Panc1 (cell line): ENCODE data around the gene SFI1. TPM values are rescaled to one million over a fixed set of nuclear protein-coding genes. Genes with fewer than 3 reads are reported as not detected.

ENCODE experiments used
- ATAC-seq: fragments of 200-7000 bp; cut with Tn5 transposase; 2 replicates; pipeline ENCODE4 v1.9.1; 2020; ENCODE audit warnings: mild to moderate bottlenecking, moderate library complexity
- BruUV-seq: library from RNA; stranded (reverse); fragments of 400-500 nt; replicated peaks from 2 replicates; lab custom pipeline; 2021; lab: Mats Ljungman, UMichigan
- CTCF ChIA-PET: fragments of 300-600 bp; sonication (Branson Sonifier 250); formaldehyde crosslinking; loops from one replicate; lab custom pipeline; 2022; ENCODE audit warnings: antibody characterized with exemption; lab: Charles Lee
- POLR2A ChIA-PET: fragments of 300-600 bp; sonication (Branson Sonifier 250); formaldehyde crosslinking; loops from one replicate; lab custom pipeline; 2022; ENCODE audit warnings: antibody characterized with exemption; lab: Charles Lee
- DNase-seq: peaks from one replicate; pipeline ENCODE4 v3.0.0-alpha.2; 2010; ENCODE audit warnings: low read depth, low spot score
- H3K27ac ChIP-seq: 2 replicates; pipeline ENCODE4 v1.5.1; 2011; ENCODE audit warnings: mild to moderate bottlenecking, low read length, inconsistent platforms
- H3K27me3 ChIP-seq: fragments of 200-500 bp; sonication (Bioruptor generic); 2 replicates; pipeline ENCODE4 v1.6.0; 2014; ENCODE audit warnings: low read length, inconsistent platforms; ENCODE audit not compliant: control insufficient read depth, insufficient read depth
- H3K36me3 ChIP-seq: fragments of 200-500 bp; sonication (Bioruptor generic); 2 replicates; pipeline ENCODE4 v1.5.1; 2014; ENCODE audit warnings: inconsistent platforms, mild to moderate bottlenecking, low read length, moderate library complexity; ENCODE audit not compliant: control insufficient read depth, insufficient read depth
- H3K4me1 ChIP-seq: 2 replicates; pipeline ENCODE4 v1.5.1; 2011; ENCODE audit warnings: inconsistent platforms, mild to moderate bottlenecking, low read length, moderate library complexity; ENCODE audit not compliant: control insufficient read depth, insufficient read depth
- H3K4me3 ChIP-seq, 2 experiments: 2 replicates each; pipeline ENCODE4 v1.5.1; 2011 to 2012; ENCODE audit warnings: low read depth in 2 of 2, low read length in 2 of 2, mild to moderate bottlenecking in 2 of 2, inconsistent platforms in 1 of 2, moderate library complexity in 1 of 2
- H3K9me3 ChIP-seq: fragments of 200-500 bp; sonication (Bioruptor generic); 2 replicates; pipeline ENCODE4 v1.5.1; 2014; ENCODE audit warnings: low read depth, mild to moderate bottlenecking, inconsistent platforms, low read length, moderate library complexity; ENCODE audit not compliant: control insufficient read depth, insufficient read depth
- CTCF ChIP-seq: fragments of 450-650 bp; IDR thresholded peaks from 2 replicates; pipeline ENCODE4 v1.5.1; 2017; ENCODE audit warnings: mild to moderate bottlenecking
- POLR2AphosphoS5 ChIP-seq: IDR thresholded peaks from 2 replicates; pipeline ENCODE4 v1.6.1; 2012; ENCODE audit warnings: mild to moderate bottlenecking, low read depth, low read length, moderate library complexity
- REST ChIP-seq, 2 experiments: IDR thresholded peaks; 2 replicates each; pipeline ENCODE4 v1.6.1; 2011 to 2012; ENCODE audit warnings: low read depth in 2 of 2, control low read depth in 1 of 2, low read length in 1 of 2, mild to moderate bottlenecking in 1 of 2, moderate library complexity in 1 of 2; ENCODE audit not compliant: insufficient read depth in 1 of 2
- SIN3A ChIP-seq: IDR thresholded peaks from 2 replicates; pipeline ENCODE4 v1.6.1; 2012; ENCODE audit warnings: low read depth, mild to moderate bottlenecking, low read length, moderate library complexity, borderline replicate concordance; ENCODE audit not compliant: insufficient read depth
- TCF7L2 ChIP-seq: IDR thresholded peaks from 2 replicates; pipeline ENCODE4 v1.6.1; 2011; ENCODE audit warnings: mild to moderate bottlenecking, low read depth, low read length, inconsistent platforms
- in situ Hi-C: cut with HindIII; loops from 2 replicates; pipeline ENCODE4 v1.10.0; 2016; ENCODE audit warnings: low sequenced_read_pairs, low pct_unique_long_range_greater_than_20kb
- intact Hi-C: fragments of 100-400 bp; cut with micrococcal nuclease; formaldehyde crosslinking; loops from one replicate; pipeline ENCODE4 v1.10.0; 2022; ENCODE audit not compliant: unreplicated experiment
- total RNA-seq: library from RNA; stranded (reverse); gene quantifications from one replicate; pipeline ENCODE4 v1.2.1, GENCODE V29; 2021; ENCODE audit not compliant: unreplicated experiment

SFI1 gene
- total RNA-seq, 1 experiment from 2014 or later: 29.9 TPM

- H3K27ac ChIP-seq: no peak overlapping the region
- DNase-seq (no peak), ATAC-seq (no peak)
- intact Hi-C loops (no loop called here), in situ Hi-C loops (no loop called here)
- no TSS peak for BruUV-seq
- no peak overlapping the region for H3K4me3 ChIP-seq
- H3K36me3 ChIP-seq: peaks cover 3% of the 10 kb centered on the region; the same call in 1 of the 2 replicates
- no peaks in the 10 kb centered on the region for H3K27me3 ChIP-seq
- ChIA-PET CTCF (no interaction called here), POLR2A (interaction anchor here (0.6 kb wide), 1 partner anchor 229 kb away, joined by 11 read pairs; no protein-coding TSS in a partner anchor)
- TF ChIP-seq TCF7L2: no peak
- TF ChIP-seq CTCF: no peak
- no peak for TF ChIP-seq REST (IDR thresholded peaks at IDR 0.05; ENCODE audit: insufficient read depth in 1 of 2, low read depth in 2 of 2, low read length in 1 of 2)
- TF ChIP-seq SIN3A: no peak
- TF ChIP-seq POLR2AphosphoS5: no peak
- H3K9me3 ChIP-seq: no peaks in the 10 kb centered on the region
- H3K4me1 ChIP-seq: peaks cover 5% of the 10 kb centered on the region; the same call in 1 of the 2 replicates
Measured at GRCh38 chr22:31603574-31603973, 107.2 kb downstream of the SFI1 start.

- Histone ChIP-seq H3K36me3 (peaks cover 3% of the 10 kb centered on the region; the same call in 1 of the 2 replicates), H3K4me3 (no peak overlapping the region), H3K4me1 (peaks cover 5% of the 10 kb centered on the region; the same call in 1 of the 2 replicates), H3K9me3 (no peaks in the 10 kb centered on the region), H3K27ac (no peak overlapping the region), H3K27me3 (no peaks in the 10 kb centered on the region)
- BruUV-seq: no TSS peak
- POLR2A ChIA-PET: interaction anchor here (0.6 kb wide), 1 partner anchor 229 kb away, joined by 11 read pairs; no protein-coding TSS in a partner anchor
- CTCF ChIA-PET: no interaction called here
- intact Hi-C loops: no loop called here
- ATAC-seq (no peak), DNase-seq (no peak)
- TF ChIP-seq CTCF (no peak), REST (IDR thresholded peaks at IDR 0.05; ENCODE audit: insufficient read depth in 1 of 2, low read depth in 2 of 2, low read length in 1 of 2) (no peak), TCF7L2 (no peak), SIN3A (no peak), POLR2AphosphoS5 (no peak)
- in situ Hi-C loops: no loop called here
Measured at GRCh38 chr22:31604137-31604705, 107.9 kb downstream of the SFI1 start.
